Lower leg skin (tissue), 4 donors: ENCODE measurements around the gene NFIA. TPM values are rescaled to one million over a fixed set of nuclear protein-coding genes. Genes with fewer than 3 reads are reported as not detected.

Experiments used
- DNase-seq, 2 donors: peaks; one replicate each; pipeline ENCODE4 v3.0.0-alpha.2; 2019; ENCODE audit warnings: low spot score in 2 of 2
- H3K4me3 ChIP-seq: fragments of 200-600 bp; sonication (generic); 2 replicates; pipeline ENCODE4 v1.5.1; 2017; ENCODE audit warnings: mild to moderate bottlenecking, low read depth; ENCODE audit not compliant: poor library complexity, severe bottlenecking
- POLR2A ChIP-seq, 2 donors: fragments of 450-650 bp; IDR thresholded peaks; one replicate each; pipeline ENCODE4 v1.6.1; 2016 to 2017; ENCODE audit warnings: antibody characterized with exemption in 2 of 2, mild to moderate bottlenecking in 1 of 2, moderate library complexity in 1 of 2
- WGBS, 2 donors: methylation state at CpG; one replicate each; pipeline ENCODE4 v1.1.5; 2018; 5-methylcytosine and 5-hydroxymethylcytosine counted together
- intact Hi-C: fragments of 100-400 bp; cut with DNase I; formaldehyde crosslinking; loops from one replicate; pipeline ENCODE4 v1.15.0; 2023; ENCODE audit warnings: low total_unique reads
- total RNA-seq, 4 donors: library from RNA; depleted of rRNA; stranded (reverse); fragments of >200 nt; gene quantifications; one replicate each; pipeline ENCODE4 v1.1.0, GENCODE V29; 2016
- TF ChIP-seq, protein P1 (sequence below), 3 donors: fragments of 450-650 bp; IDR thresholded peaks; one replicate each; pipeline ENCODE4 v1.5.1; 2016; ENCODE audit warnings: antibody characterized with exemption in 3 of 3, mild to moderate bottlenecking in 3 of 3, moderate library complexity in 2 of 3

NFIA gene
- total RNA-seq, 4 donors from 2014 or later, result 26.0 to 32.5 (median 30.3) TPM

- intact Hi-C loops, result no loop called here
- WGBS, 2 donors, result 94 to 95% methylated on average over 4 of the region's 4 CpGs
- H3K4me3 ChIP-seq, result no peak overlapping the region
- TF ChIP-seq, protein P1, sequence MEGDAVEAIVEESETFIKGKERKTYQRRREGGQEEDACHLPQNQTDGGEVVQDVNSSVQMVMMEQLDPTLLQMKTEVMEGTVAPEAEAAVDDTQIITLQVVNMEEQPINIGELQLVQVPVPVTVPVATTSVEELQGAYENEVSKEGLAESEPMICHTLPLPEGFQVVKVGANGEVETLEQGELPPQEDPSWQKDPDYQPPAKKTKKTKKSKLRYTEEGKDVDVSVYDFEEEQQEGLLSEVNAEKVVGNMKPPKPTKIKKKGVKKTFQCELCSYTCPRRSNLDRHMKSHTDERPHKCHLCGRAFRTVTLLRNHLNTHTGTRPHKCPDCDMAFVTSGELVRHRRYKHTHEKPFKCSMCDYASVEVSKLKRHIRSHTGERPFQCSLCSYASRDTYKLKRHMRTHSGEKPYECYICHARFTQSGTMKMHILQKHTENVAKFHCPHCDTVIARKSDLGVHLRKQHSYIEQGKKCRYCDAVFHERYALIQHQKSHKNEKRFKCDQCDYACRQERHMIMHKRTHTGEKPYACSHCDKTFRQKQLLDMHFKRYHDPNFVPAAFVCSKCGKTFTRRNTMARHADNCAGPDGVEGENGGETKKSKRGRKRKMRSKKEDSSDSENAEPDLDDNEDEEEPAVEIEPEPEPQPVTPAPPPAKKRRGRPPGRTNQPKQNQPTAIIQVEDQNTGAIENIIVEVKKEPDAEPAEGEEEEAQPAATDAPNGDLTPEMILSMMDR (IDR thresholded peaks at IDR 0.05), result no peak
- no peak for TF ChIP-seq POLR2A (IDR thresholded peaks at IDR 0.05)
- DNase-seq, result no peak
These were observed 424.7 kb downstream of the NFIA start for GRCh38 chr1:61506944-61507500.
